SW 1271 (cell line): ENCODE measurements around the gene NENF.
A peak's percentile ranks its signal among the peaks of the same experiment; 100 is the strongest.
"Not testable (repeated sequence)": the region's sequence is repeated elsewhere in the genome, so short reads cannot be mapped to it uniquely, and the experiment has no call there.

Experiments used
- DNase-seq, 2 experiments: peaks; one replicate each; lab custom pipeline; 2025; lab: John Stamatoyannopoulos, UW

NENF gene

GRCh38 chr1:212459656-212460055, 26.9 kb downstream of the NENF start:
- DNase-seq: no peak

- no peak for DNase-seq
These were observed 27.7 kb downstream of the NENF start for GRCh38 chr1:212460376-212460775.

DNA sequence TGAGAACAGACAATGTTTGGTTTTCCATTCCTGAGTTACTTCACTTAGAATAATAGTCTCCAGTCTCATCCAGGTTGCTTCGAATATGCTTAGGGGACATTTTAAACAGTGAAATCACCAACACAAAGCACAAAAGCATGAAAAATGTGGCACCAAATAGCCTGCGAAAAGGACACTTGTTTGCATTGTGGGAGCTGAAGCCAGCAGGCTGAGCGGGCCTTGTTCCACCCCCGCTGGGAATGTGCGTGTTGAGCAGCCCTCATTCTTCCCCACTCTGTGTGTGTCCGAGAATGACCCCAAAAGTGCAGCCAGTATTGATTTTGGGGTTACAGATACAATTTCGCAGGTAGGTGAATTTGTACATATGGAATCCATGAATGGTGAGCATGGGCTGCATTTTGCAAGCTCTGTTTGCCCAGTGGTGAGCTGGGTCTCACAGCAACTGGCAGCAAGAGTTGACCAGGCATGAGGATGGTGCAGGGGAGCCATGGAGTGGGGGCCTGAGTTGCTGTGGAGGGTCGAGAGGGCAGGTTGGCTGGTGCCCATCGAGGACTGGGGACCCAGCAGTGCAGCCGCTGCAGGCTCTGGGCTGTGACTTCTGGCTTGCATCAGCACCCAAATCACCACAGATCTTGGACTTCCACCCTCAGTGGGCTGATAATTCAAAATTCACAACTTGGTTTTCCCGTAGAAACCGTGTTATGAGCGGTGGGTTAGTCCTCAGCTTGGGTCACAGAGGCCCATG, 29.4 kb downstream of the NENF start:
- no peak for DNase-seq

DNA sequence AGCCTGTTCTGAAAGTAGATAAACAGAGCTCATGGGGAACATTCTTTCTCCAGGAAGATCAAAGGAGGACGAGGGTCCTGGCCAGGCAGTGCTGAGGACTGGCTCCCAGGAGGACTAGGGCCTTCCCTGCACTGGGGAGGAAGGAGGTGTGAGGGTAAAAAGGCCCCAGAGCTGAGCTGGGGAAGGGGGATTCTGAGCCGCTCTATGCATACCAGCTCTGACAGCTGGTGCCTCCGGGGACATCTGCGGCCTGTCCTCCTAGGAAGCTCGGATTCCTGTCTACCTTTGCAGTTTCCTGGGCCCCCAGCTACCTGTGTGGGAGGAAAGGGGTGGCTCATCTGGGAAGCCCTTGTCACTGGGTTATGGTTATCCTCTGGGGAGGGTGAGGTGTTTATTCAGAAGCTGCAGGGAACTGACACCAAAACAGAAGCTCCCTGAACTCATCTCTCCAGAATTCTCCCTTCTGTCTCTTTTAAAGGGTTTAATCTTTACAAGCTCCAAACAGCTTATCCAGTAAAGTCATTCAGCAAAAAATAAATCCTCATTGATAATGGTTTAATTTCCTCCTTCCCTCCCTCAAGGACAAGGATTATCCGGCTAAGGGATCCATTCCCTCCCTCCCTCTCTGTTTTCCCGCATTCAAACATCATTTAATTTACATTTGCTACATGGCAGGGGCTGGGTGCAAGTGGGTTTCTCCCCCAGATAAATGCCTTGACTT, 31.0 kb downstream of the NENF start:
- DNase-seq: no peak

DNA sequence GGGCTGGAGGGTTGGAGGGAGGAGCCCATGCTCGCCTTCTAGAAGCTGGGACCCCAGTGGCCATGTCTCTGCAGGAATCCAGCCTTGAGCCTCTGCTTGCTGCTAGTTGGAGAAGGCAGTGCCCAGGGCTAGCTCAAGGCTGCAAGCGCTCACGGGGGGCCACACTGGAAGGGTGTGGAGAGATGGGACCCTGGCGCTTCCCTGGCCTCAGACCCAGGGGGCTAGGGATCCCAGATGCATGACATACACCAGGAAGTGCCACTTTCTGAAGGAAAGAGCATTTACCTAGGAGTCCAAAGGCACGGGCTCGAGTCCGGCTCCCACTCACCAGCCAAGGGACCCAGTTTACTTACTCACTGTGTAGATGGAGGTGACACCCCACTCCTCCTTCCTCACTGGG, 32.6 kb downstream of the NENF start:
- DNase-seq: no peak

DNA sequence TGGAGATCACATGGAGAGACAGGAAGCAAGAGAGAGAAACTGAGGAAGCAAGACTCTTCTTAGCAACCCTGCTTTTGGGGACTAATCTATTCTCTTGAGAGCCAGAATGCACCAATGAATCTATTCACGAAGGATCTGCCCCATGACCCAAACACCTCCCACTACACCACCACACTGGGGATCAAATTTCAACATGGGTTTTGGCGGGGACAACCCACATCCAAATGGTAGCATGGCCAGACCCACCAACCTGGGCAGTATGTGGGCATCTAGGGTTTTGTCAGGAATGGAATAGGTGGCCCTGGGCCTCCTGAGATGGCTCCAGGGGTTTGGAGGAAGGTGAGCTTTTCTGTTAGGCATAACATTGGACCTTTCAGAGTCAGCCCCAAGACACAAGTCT, 33.7 kb downstream of the NENF start:
- no peak for DNase-seq

- DNase-seq: no peak
These were observed 34.4 kb downstream of the NENF start for GRCh38 chr1:212466898-212467650.

- DNase-seq: no peak
These were observed 35.2 kb downstream of the NENF start for GRCh38 chr1:212467843-212468482.

DNA sequence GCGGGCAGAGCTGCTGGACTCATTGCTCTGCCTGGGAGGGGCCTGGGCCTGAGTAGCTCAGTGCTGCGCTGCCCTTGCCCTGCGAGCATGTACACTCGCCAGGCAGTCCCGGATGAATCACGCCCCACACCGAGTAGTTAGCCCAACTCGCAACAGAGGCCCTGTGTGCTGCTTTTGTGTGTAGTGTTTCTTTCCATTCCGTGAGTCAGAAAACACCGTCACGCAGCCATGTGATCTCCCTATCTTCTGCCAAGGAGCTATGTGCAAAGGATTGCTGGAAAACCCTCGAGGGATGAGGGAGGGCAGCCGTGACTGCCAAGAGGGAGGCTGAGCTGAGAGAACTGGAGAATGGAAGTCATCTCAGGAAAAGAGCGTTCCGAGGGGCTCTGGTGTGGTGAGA, 37.3 kb downstream of the NENF start:
- no peak for DNase-seq

DNA sequence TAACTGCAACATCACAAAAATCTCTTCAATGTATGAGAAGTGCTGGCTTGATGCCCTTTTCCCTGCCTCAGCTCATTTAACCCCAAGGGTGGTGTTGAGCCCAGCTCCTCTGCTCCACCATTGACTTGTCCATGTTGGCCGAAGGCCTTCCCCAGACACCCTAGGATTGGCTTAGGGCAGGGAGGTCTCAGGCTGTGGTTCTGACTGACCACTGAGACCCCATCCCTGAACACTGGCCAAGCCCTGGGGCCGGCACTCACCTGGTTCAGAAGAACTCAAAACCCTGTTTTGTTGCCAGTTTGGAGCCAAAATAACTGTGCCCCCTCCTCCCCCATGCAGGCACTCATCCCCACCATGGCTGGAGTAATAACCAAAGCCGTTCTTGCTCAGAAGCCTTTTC, 38.6 kb downstream of the NENF start:
- no peak for DNase-seq

GRCh38 chr1:212471891-212472675, 39.4 kb downstream of the NENF start:
- DNase-seq: no peak

- DNase-seq: no peak
These were observed 41.0 kb downstream of the NENF start for GRCh38 chr1:212473729-212474128.

GRCh38 chr1:212475151-212475550, 42.4 kb downstream of the NENF start:
- no peak for DNase-seq

DNA sequence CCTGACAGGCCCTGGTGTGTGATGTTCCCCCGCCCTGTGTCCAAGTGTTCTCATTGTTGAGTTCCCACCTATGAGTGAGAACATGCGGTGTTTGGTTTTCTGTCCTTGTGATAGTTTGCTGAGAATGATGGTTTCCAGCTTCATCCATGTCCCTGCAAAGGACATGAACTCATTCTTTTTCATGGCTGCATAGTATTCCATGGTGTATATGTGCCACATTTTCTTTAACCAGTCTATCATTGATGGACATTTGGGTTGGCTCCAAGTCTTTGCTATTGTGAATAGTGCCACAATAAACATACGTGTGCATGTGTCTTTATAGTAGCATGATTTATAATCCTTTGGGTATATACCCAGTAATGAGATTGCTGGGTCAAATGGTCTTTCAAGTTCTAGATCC, 43.1 kb downstream of the NENF start:
- DNase-seq: not testable (repeated sequence)

GRCh38 chr1:212477014-212477679, 44.4 kb downstream of the NENF start:
- DNase-seq: peak; percentile 47 to 68

DNA sequence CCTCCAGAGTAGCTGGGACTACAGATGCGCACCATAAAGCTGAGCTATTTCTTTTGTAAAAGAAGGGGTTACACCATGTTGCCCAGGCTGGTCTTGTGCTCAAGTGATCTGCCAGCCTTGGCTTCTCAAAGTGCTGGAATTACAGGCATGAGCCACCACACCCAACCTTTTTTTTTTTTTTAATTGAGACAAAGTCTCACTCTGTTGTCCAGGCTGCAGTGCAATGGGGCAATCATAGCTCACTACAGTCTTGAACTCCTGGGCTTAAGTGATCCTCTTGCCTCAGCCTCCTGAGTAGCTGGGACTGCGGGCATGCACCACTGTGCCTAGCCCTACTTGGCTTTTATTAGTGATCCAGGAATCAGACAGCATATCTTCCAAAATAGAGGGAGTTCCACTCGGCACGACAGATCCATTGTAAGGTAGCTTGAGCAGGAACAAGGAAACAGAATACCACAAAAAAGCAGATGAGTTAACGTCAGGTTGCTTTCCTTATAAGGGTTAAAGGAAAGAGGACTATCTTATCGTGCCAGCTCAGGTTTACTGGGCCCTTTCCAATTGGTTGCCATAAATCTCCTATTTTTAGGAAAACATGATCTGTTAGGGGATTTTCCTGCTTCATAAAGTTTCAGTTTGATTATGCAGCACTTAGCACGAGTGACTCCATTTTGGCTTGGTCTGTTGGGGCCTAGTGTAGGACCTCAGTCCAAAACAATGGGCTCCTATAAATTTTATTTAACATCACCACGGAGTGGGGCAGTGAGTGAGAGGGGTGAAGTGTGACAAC, 45.2 kb downstream of the NENF start:
- DNase-seq: no peak

DNA sequence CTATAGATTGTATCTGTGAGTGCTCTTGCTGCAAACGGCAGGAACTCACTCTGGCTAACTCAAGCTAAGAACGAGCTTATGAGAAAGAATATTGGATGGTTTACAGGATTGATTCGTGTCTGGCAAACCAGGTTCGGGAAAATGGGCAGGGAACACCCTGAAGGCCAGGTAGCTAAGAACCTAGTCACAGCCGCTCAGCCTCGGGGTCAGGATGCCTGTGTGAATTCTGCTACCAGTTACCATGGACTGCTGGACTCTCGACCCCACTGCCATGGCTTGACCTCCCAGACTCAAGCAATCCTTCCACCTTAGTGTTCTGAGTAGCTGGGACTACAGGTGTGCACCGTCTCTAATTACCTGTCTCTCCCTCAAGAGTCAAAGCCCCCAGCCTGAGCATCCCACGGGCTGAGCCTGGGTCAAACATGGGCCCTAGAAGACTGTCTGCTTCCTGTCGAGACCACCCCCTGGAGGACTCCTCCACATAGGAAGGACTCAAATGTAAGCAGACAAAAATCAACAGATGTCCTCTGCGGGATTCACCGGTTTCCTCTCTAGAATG, 45.8 kb downstream of the NENF start:
- no peak for DNase-seq

DNA sequence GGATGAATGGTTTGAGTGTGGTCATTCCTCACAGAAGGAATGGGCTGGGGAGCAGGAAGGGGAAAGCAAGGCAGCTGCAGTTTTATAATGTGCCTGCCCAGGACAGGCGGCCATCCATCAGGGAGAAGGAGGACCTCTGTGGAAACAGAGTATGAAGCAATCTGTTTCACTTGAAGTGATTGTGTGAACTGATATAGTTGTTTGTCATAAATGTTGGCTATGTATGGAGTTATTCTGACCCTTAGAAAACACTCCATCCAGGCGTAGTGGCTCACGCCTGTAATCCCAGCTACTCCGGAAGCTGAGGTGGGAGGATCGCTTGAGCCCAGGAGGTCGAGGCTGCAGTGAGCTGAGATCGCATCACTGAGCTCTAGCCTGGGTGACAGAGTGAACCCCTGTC, 46.5 kb downstream of the NENF start:
- DNase-seq: no peak

DNA sequence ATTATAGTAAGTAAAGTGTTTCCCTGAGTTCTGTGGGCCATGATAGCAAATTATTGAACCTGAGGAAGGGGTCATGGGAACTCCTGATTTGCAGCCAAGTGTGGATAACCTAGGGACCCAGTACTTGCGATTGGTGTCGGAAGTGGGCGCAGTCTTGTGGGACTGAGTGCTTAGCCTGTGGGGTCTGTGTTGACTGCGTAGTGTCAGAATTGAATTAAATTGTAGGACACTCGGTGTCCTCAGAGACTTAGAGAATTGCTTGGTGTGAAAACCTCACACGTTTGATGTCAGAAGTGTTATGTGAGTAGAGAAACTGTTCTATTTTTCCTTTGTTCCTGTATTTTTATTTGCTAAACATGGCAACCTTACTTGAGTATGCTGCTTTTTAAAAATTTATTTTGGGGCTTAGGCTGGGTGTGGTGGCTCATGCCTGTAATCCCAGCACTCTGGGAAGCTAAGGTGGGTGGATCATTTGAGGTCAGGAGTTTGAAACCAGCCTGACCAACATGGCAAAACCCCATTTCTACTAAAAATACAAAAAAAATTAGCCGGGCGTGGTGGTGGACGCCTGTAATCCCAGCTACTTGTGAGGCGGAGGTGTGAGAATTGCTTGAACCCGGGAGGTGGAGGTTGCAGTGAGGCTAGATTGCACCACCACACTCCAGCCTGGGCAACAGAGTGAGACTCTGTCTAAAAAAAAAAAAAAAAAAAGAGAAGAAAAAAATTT, 48.2 kb downstream of the NENF start:
- not testable (repeated sequence) for DNase-seq
